Hepatocyte (in vitro differentiated cells): ENCODE measurements around the gene LGR5. TPM values are rescaled to one million over a fixed set of nuclear protein-coding genes. Genes with fewer than 3 reads are reported as not detected.

Experiments used
- DNase-seq: peaks from one replicate; pipeline ENCODE4 v3.0.0-alpha.2; 2016; ENCODE audit warnings: low spot score
- H2AFZ ChIP-seq: fragments of 200-600 bp; sonication (generic); 2 replicates; pipeline ENCODE4 v1.6.0; 2016; ENCODE audit warnings: antibody characterized with exemption, mild to moderate bottlenecking
- H3K27ac ChIP-seq: fragments of 200-600 bp; sonication (generic); 2 replicates; pipeline ENCODE4 v1.5.1; 2016; ENCODE audit warnings: mild to moderate bottlenecking
- H3K27me3 ChIP-seq: fragments of 200-600 bp; sonication (generic); 2 replicates; pipeline ENCODE4 v1.6.1; 2016
- H3K36me3 ChIP-seq: fragments of 200-600 bp; sonication (generic); replicated peaks from 2 replicates; pipeline ENCODE4 v1.5.1; 2016; ENCODE audit warnings: low read depth; ENCODE audit not compliant: insufficient read depth
- H3K4me1 ChIP-seq: fragments of 200-600 bp; sonication (generic); 2 replicates; pipeline ENCODE4 v1.5.1; 2016; ENCODE audit warnings: mild to moderate bottlenecking, moderate library complexity; ENCODE audit not compliant: insufficient read depth
- H3K4me2 ChIP-seq: fragments of 200-600 bp; sonication (generic); 2 replicates; pipeline ENCODE4 v1.6.0; 2016
- H3K4me3 ChIP-seq: fragments of 200-600 bp; sonication (generic); 2 replicates; pipeline ENCODE4 v1.5.1; 2016; ENCODE audit warnings: mild to moderate bottlenecking
- H3K79me2 ChIP-seq: fragments of 200-600 bp; sonication (generic); 2 replicates; pipeline ENCODE4 v1.6.0; 2017; ENCODE audit warnings: mild to moderate bottlenecking
- H3K9me2 ChIP-seq: fragments of 200-600 bp; sonication (generic); replicated peaks from 2 replicates; pipeline ENCODE4 v1.6.0; 2017; ENCODE audit warnings: mild to moderate bottlenecking; ENCODE audit not compliant: insufficient read depth
- H3K9me3 ChIP-seq: fragments of 200-600 bp; sonication (generic); 2 replicates; pipeline ENCODE4 v1.5.1; 2016; ENCODE audit warnings: low read depth, mild to moderate bottlenecking
- H4K20me1 ChIP-seq: fragments of 200-600 bp; sonication (generic); 2 replicates; pipeline ENCODE4 v1.6.0; 2016; ENCODE audit warnings: mild to moderate bottlenecking; ENCODE audit not compliant: insufficient read depth, poor library complexity, severe bottlenecking
- CTCF ChIP-seq: fragments of 200-600 bp; sonication (generic); IDR thresholded peaks from 2 replicates; pipeline ENCODE4 v1.5.1; 2016; ENCODE audit warnings: antibody characterized with exemption, mild to moderate bottlenecking; ENCODE audit not compliant: poor library complexity
- EZH2 ChIP-seq: fragments of 200-600 bp; sonication (generic); IDR thresholded peaks from 2 replicates; pipeline ENCODE4 v1.6.1; 2016; ENCODE audit warnings: antibody characterized with exemption, mild to moderate bottlenecking, borderline replicate concordance
- EZH2phosphoT487 ChIP-seq: fragments of 200-600 bp; sonication (generic); IDR thresholded peaks from one replicate; pipeline ENCODE4 v1.6.1; 2018; ENCODE audit warnings: antibody characterized with exemption, mild to moderate bottlenecking, low read depth, moderate library complexity; ENCODE audit not compliant: unreplicated experiment, severe bottlenecking
- whole genome bisulfite sequencing: methylation state at CpG from one replicate; pipeline ENCODE4 v1.1.6; 2016; ENCODE audit warnings: low lambda C conversion rate; ENCODE audit errors: missing lambda C conversion rate; 5-methylcytosine and 5-hydroxymethylcytosine counted together
- polyA plus RNA-seq: library from polyadenylated mRNA; unstranded; fragments of >200 nt; fragmentation: Nextera tagmentation; extraction: Ambion mirVana; gene quantifications from 2 replicates; pipeline ENCODE4 v1.2.1, GENCODE V29; 2016
- total RNA-seq: library from RNA; depleted of rRNA; stranded (reverse); fragments of >200 nt; gene quantifications from 2 replicates; pipeline ENCODE4 v1.2.3, GENCODE V29; 2014

Gene LGR5
- total and polyA plus RNA-seq, 2 experiments from 2014 or later, result 4.4 to 5.7 TPM

DNA sequence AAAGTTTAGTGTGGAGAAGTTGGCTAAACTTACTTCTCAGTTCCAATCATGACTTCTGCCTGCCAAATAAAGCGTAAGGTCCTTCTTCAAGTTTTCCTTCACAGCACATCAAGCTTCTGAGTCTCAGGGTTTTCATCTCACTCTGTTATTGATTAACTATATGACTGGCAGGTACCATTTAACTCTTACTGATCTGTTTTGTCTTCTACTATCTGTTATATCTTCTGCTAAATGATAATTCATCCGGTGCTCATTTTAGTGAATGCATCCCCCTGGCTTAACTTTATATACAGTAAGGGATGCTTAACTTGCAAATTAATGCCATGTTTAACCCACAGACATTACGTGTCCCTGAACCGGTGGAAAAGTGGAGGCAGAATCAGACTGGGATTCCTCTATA is 20.7 kb downstream of the LGR5 start:
- Histone ChIP-seq H3K27ac (no peak overlapping the region), H3K36me3 (no peaks in the 10 kb centered on the region), H3K9me3 (no peaks in the 10 kb centered on the region), H3K27me3 (no peaks in the 10 kb centered on the region), H2AFZ (no peak overlapping the region), H3K4me1 (no peaks in the 10 kb centered on the region), H3K79me2 (no peaks in the 10 kb centered on the region), H3K4me3 (no peak overlapping the region), H4K20me1 (no peaks in the 10 kb centered on the region), H3K4me2 (no peak overlapping the region), H3K9me2 (no peaks in the 10 kb centered on the region)
- DNase-seq, result no peak
- TF ChIP-seq CTCF (no peak), EZH2 (no peak), EZH2phosphoT487 (no peak)
- 65% methylated on average over 4 of the region's 4 CpGs for WGBS

- Histone ChIP-seq H3K4me2 (no peak overlapping the region), H3K4me1 (no peaks in the 10 kb centered on the region), H3K4me3 (no peak overlapping the region), H3K79me2 (no peaks in the 10 kb centered on the region), H3K36me3 (no peaks in the 10 kb centered on the region), H3K9me3 (no peaks in the 10 kb centered on the region), H3K27ac (no peak overlapping the region), H2AFZ (no peak overlapping the region), H3K9me2 (no peaks in the 10 kb centered on the region), H3K27me3 (no peaks in the 10 kb centered on the region), H4K20me1 (no peaks in the 10 kb centered on the region)
- TF ChIP-seq EZH2phosphoT487 (no peak), EZH2 (no peak), CTCF (no peak)
- DNase-seq, result no peak
- WGBS, result 90% methylated on average over 1 of the region's 1 CpG
These were observed 21.4 kb downstream of the LGR5 start for GRCh38 chr12:71460850-71461609.

- Histone ChIP-seq H4K20me1 (no peaks in the 10 kb centered on the region), H3K27ac (no peak overlapping the region), H3K4me3 (no peak overlapping the region), H2AFZ (no peak overlapping the region), H3K36me3 (no peaks in the 10 kb centered on the region), H3K4me2 (no peak overlapping the region), H3K27me3 (no peaks in the 10 kb centered on the region), H3K79me2 (no peaks in the 10 kb centered on the region), H3K4me1 (no peaks in the 10 kb centered on the region), H3K9me2 (no peaks in the 10 kb centered on the region), H3K9me3 (no peaks in the 10 kb centered on the region)
- WGBS, result 58% methylated on average over 2 of the region's 2 CpGs
- DNase-seq, result no peak
- TF ChIP-seq EZH2phosphoT487 (no peak), CTCF (no peak), EZH2 (no peak)
These were observed 22.3 kb downstream of the LGR5 start for GRCh38 chr12:71461787-71462328.

- DNase-seq, result no peak
- Histone ChIP-seq H3K9me2 (no peaks in the 10 kb centered on the region), H3K4me1 (peaks cover 5% of the 10 kb centered on the region), H4K20me1 (no peaks in the 10 kb centered on the region), H3K27ac (no peak overlapping the region), H3K4me2 (no peak overlapping the region), H3K9me3 (no peaks in the 10 kb centered on the region), H3K27me3 (no peaks in the 10 kb centered on the region), H3K36me3 (no peaks in the 10 kb centered on the region), H2AFZ (no peak overlapping the region), H3K4me3 (no peak overlapping the region), H3K79me2 (no peaks in the 10 kb centered on the region)
- TF ChIP-seq CTCF (no peak), EZH2 (no peak), EZH2phosphoT487 (no peak)
These were observed 26.2 kb downstream of the LGR5 start for GRCh38 chr12:71465796-71466195.
